MM.1S (cell line): Measurements from ENCODE around the gene LPCAT1.
A peak's percentile ranks its signal among the peaks of the same experiment; 100 is the strongest.

Experiments used
- DNase-seq: peaks from one replicate; pipeline ENCODE4 v3.0.0-alpha.2; 2015
- H2AFZ ChIP-seq: fragments of 300-600 bp; sonication (generic); 2 replicates; pipeline ENCODE4 v1.6.0; 2016; ENCODE audit warnings: antibody characterized with exemption, low read length
- H3F3A ChIP-seq: fragments of 300-600 bp; sonication (generic); 2 replicates; pipeline ENCODE4 v1.6.1; 2016; ENCODE audit warnings: mild to moderate bottlenecking, antibody characterized with exemption, low read length, moderate library complexity, mixed read lengths; ENCODE audit not compliant: insufficient read depth
- H3K27ac ChIP-seq: fragments of 300-600 bp; sonication (generic); 2 replicates; pipeline ENCODE4 v1.5.1; 2016; ENCODE audit warnings: mild to moderate bottlenecking, low read length
- H3K27me3 ChIP-seq: fragments of 300-600 bp; sonication (generic); replicated peaks from 2 replicates; pipeline ENCODE4 v1.6.0; 2016; ENCODE audit warnings: low read length; ENCODE audit not compliant: insufficient read depth
- H3K36me3 ChIP-seq: fragments of 300-600 bp; sonication (generic); replicated peaks from 2 replicates; pipeline ENCODE4 v1.6.1; 2016; ENCODE audit warnings: mild to moderate bottlenecking, low read length, mixed read lengths; ENCODE audit not compliant: insufficient read depth
- H3K4me1 ChIP-seq: fragments of 300-600 bp; sonication (generic); 2 replicates; pipeline ENCODE4 v1.6.1; 2016; ENCODE audit warnings: low read length, mixed read lengths
- H3K4me2 ChIP-seq: fragments of 300-600 bp; sonication (generic); 2 replicates; pipeline ENCODE4 v1.6.0; 2016; ENCODE audit warnings: low read depth, low read length
- H3K4me3 ChIP-seq: fragments of 300-600 bp; sonication (generic); 2 replicates; pipeline ENCODE4 v1.5.1; 2016; ENCODE audit warnings: low read length, mixed read lengths
- H3K79me2 ChIP-seq: fragments of 300-600 bp; sonication (generic); 2 replicates; pipeline ENCODE4 v1.6.1; 2016; ENCODE audit warnings: mixed run types, low read length, mixed read lengths
- H3K9ac ChIP-seq: fragments of 300-600 bp; sonication (generic); 2 replicates; pipeline ENCODE4 v1.6.1; 2016; ENCODE audit warnings: low read length, mixed read lengths
- H3K9me2 ChIP-seq: fragments of 300-600 bp; sonication (generic); replicated peaks from 2 replicates; pipeline ENCODE4 v1.6.1; 2016; ENCODE audit warnings: mild to moderate bottlenecking, low read length, mixed read lengths; ENCODE audit not compliant: insufficient read depth
- H3K9me3 ChIP-seq: fragments of 300-600 bp; sonication (generic); replicated peaks from 2 replicates; pipeline ENCODE4 v1.6.1; 2016; ENCODE audit warnings: mild to moderate bottlenecking, low read length, mixed read lengths; ENCODE audit not compliant: insufficient read depth
- H4K20me1 ChIP-seq: fragments of 300-600 bp; sonication (generic); 2 replicates; pipeline ENCODE4 v1.6.1; 2016; ENCODE audit warnings: mild to moderate bottlenecking, low read length, moderate library complexity, mixed read lengths; ENCODE audit not compliant: insufficient read depth
- EZH2 ChIP-seq: fragments of 300-600 bp; sonication (generic); optimal IDR thresholded peaks from 2 replicates; pipeline ENCODE3; 2017; ENCODE audit warnings: low read depth, mild to moderate bottlenecking, antibody characterized with exemption, low read length, mixed read lengths
- EZH2phosphoT487 ChIP-seq: fragments of 300-600 bp; sonication (generic); IDR thresholded peaks from 2 replicates; pipeline ENCODE4 v1.6.1; 2018; ENCODE audit warnings: antibody characterized with exemption, low read length
- TF ChIP-seq, protein P1 (sequence below): fragments of 300-600 bp; sonication (generic); IDR thresholded peaks from 2 replicates; pipeline ENCODE4 v1.5.1; 2016; ENCODE audit warnings: antibody characterized with exemption, low read length, mixed read lengths

The LPCAT1 gene

GRCh38 chr5:1522601-1523479 lies 920 bp downstream of the LPCAT1 start:
- peak overlapping the region; percentile 89 for H3K4me2 ChIP-seq
- H3K9ac ChIP-seq = peak overlapping the region; percentile 75
- DNase-seq = peak; percentile 37
- no peak overlapping the region for H2AFZ ChIP-seq
- no peaks in the 10 kb centered on the region; the same call in 1 of the 2 replicates for H4K20me1 ChIP-seq
- peaks cover 55% of the 10 kb centered on the region for H3K79me2 ChIP-seq
- TF ChIP-seq EZH2 (no peak), EZH2phosphoT487 (no peak)
- TF ChIP-seq, protein P1, sequence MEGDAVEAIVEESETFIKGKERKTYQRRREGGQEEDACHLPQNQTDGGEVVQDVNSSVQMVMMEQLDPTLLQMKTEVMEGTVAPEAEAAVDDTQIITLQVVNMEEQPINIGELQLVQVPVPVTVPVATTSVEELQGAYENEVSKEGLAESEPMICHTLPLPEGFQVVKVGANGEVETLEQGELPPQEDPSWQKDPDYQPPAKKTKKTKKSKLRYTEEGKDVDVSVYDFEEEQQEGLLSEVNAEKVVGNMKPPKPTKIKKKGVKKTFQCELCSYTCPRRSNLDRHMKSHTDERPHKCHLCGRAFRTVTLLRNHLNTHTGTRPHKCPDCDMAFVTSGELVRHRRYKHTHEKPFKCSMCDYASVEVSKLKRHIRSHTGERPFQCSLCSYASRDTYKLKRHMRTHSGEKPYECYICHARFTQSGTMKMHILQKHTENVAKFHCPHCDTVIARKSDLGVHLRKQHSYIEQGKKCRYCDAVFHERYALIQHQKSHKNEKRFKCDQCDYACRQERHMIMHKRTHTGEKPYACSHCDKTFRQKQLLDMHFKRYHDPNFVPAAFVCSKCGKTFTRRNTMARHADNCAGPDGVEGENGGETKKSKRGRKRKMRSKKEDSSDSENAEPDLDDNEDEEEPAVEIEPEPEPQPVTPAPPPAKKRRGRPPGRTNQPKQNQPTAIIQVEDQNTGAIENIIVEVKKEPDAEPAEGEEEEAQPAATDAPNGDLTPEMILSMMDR = no peak
- peaks cover 20% of the 10 kb centered on the region for H3K36me3 ChIP-seq
- no peaks in the 10 kb centered on the region for H3K27me3 ChIP-seq
- H3K9me2 ChIP-seq = no peaks in the 10 kb centered on the region
- peak overlapping the region; percentile 84 for H3K4me3 ChIP-seq
- H3F3A ChIP-seq = no peaks in the 10 kb centered on the region
- H3K27ac ChIP-seq = peak overlapping the region; percentile 3; the same call in 1 of the 2 replicates
- peaks cover 22% of the 10 kb centered on the region; the same call in 1 of the 2 replicates for H3K4me1 ChIP-seq
- no peaks in the 10 kb centered on the region for H3K9me3 ChIP-seq

DNA sequence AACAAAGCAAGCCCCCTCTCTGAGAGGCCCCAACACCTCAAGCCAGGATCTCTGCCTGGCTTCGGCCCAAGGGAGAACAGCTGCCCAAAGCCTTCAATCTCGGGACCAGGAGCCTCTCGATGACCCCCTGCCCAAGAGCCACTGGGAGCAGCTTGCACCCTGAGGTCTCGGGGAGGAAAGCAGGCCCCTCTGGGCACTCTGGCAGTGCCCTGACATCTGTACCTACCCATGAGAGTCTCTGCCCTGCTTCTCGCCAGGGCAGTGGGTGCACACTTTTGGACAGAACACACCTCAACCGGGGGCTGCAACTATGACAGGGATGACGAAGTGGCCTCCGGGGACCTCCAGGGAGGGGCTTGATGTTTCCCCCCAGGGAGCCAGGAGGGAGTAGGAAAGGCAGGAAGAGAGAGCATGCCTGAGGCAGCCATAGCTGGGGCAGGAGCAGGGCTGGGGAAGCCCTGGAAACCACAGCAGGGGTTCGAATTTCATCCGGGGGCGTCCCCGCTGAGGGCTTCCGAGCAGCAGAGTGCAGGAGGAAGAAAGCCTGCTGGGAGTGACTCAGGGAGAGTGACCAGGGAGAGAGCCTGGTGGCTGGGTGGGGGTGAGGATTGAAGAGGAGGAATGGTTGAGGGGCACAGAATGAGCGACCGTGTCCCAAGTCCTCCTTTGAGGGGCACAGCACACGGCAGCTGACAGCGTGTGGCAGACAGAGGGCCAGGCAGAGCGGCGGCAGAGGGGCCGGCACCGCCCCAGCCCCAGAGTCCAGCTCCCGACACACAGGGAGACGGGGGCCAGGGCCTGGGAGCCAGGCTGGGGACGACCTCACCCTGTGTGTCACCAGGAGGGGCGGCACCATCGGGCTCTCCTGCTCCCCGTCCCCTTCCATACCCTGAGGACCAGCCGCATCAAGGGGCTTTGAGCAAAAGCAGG lies 1.8 kb downstream of the LPCAT1 start:
- DNase-seq = no peak
- Histone ChIP-seq H3K4me3 (peak overlapping the region; percentile 84), H4K20me1 (no peaks in the 10 kb centered on the region; the same call in 1 of the 2 replicates), H3K27me3 (no peaks in the 10 kb centered on the region), H3K9me2 (no peaks in the 10 kb centered on the region), H3K4me2 (peak overlapping the region; percentile 89), H3K27ac (peak overlapping the region; percentile 3; the same call in 1 of the 2 replicates), H3F3A (no peaks in the 10 kb centered on the region), H3K4me1 (peaks cover 27% of the 10 kb centered on the region), H3K36me3 (peaks cover 25% of the 10 kb centered on the region), H3K9me3 (no peaks in the 10 kb centered on the region), H2AFZ (no peak overlapping the region), H3K79me2 (peaks cover 64% of the 10 kb centered on the region), H3K9ac (peak overlapping the region; percentile 75)
- TF ChIP-seq EZH2phosphoT487 = no peak
- TF ChIP-seq EZH2 = no peak
- TF ChIP-seq, protein P1 = no peak

- no peaks in the 10 kb centered on the region for H3F3A ChIP-seq
- DNase-seq = no peak
- H3K9ac ChIP-seq = peak overlapping the region; percentile 75; the same call in 1 of the 2 replicates
- H3K9me2 ChIP-seq = no peaks in the 10 kb centered on the region
- H3K36me3 ChIP-seq = peaks cover 31% of the 10 kb centered on the region
- H3K79me2 ChIP-seq = peaks cover 74% of the 10 kb centered on the region
- H3K27me3 ChIP-seq = no peaks in the 10 kb centered on the region
- H2AFZ ChIP-seq = no peak overlapping the region
- no peaks in the 10 kb centered on the region for H3K9me3 ChIP-seq
- H3K27ac ChIP-seq = no peak overlapping the region
- peak overlapping the region; percentile 84 for H3K4me3 ChIP-seq
- TF ChIP-seq EZH2phosphoT487 = no peak
- TF ChIP-seq EZH2 = no peak
- TF ChIP-seq, protein P1 = no peak
- no peaks in the 10 kb centered on the region; the same call in 1 of the 2 replicates for H4K20me1 ChIP-seq
- peak overlapping the region; percentile 89 for H3K4me2 ChIP-seq
- H3K4me1 ChIP-seq = peaks cover 35% of the 10 kb centered on the region
Observed at GRCh38 chr5:1520791-1521453, 2.8 kb downstream of the LPCAT1 start.
